H9 (cell line): ENCODE results near the gene LARP4B. TPM values are rescaled to one million over a fixed set of nuclear protein-coding genes. Genes with fewer than 3 reads are reported as not detected.

Experiments used
- DNase-seq: peaks from one replicate; pipeline ENCODE4 v3.0.0-alpha.2; 2017
- H2AFZ ChIP-seq: one replicate; pipeline ENCODE4 v1.6.1; 2013; ENCODE audit warnings: mild to moderate bottlenecking, low read length, control low read depth, moderate library complexity
- H2AK5ac ChIP-seq: 2 replicates; pipeline ENCODE4 v1.6.1; 2013; ENCODE audit warnings: low read length, control low read depth, mixed read lengths; ENCODE audit not compliant: insufficient read length
- H2BK120ac ChIP-seq: one replicate; pipeline ENCODE4 v1.6.1; 2013; ENCODE audit warnings: low read depth, mild to moderate bottlenecking, low read length, control low read depth, inconsistent platforms; ENCODE audit not compliant: poor library complexity, severe bottlenecking
- H2BK12ac ChIP-seq: 2 replicates; pipeline ENCODE4 v1.6.1; 2013; ENCODE audit warnings: low read length, control low read depth, mixed read lengths, low read depth; ENCODE audit not compliant: insufficient read length
- H2BK15ac ChIP-seq: 2 replicates; pipeline ENCODE4 v1.6.1; 2013; ENCODE audit warnings: low read depth, low read length, control low read depth
- H2BK20ac ChIP-seq: one replicate; pipeline ENCODE4 v1.6.1; 2013; ENCODE audit warnings: low read depth, mild to moderate bottlenecking, low read length, control low read depth, inconsistent platforms; ENCODE audit not compliant: poor library complexity, severe bottlenecking
- H2BK5ac ChIP-seq: 2 replicates; pipeline ENCODE4 v1.6.1; 2013; ENCODE audit warnings: low read length, control low read depth, mixed read lengths; ENCODE audit not compliant: insufficient read length
- H3K14ac ChIP-seq: 2 replicates; pipeline ENCODE4 v1.6.1; 2013; ENCODE audit warnings: low read length, control low read depth; ENCODE audit not compliant: insufficient read depth
- H3K18ac ChIP-seq: 2 replicates; pipeline ENCODE4 v1.6.1; 2013; ENCODE audit warnings: low read depth, mild to moderate bottlenecking, mixed read lengths, low read length, control low read depth; ENCODE audit not compliant: insufficient read length
- H3K23ac ChIP-seq: 2 replicates; pipeline ENCODE4 v1.6.1; 2013; ENCODE audit warnings: low read length, control low read depth, mixed read lengths, low read depth; ENCODE audit not compliant: insufficient read length
- H3K23me2 ChIP-seq: 2 replicates; pipeline ENCODE4 v1.6.1; 2013; ENCODE audit warnings: low read depth, mild to moderate bottlenecking, mixed read lengths, low read length, control low read depth; ENCODE audit not compliant: insufficient read length, poor library complexity, severe bottlenecking
- H3K27ac ChIP-seq: 2 replicates; pipeline ENCODE4 v1.5.1; 2013; ENCODE audit warnings: low read length, control low read depth, mixed read lengths, low read depth; ENCODE audit not compliant: insufficient read length
- H3K27me3 ChIP-seq: 2 replicates; pipeline ENCODE4 v1.6.1; 2013; ENCODE audit warnings: low read length, control low read depth, inconsistent platforms; ENCODE audit not compliant: insufficient read depth
- H3K4ac ChIP-seq: 2 replicates; pipeline ENCODE4 v1.6.1; 2013; ENCODE audit warnings: low read depth, mild to moderate bottlenecking, control low read depth, inconsistent platforms, low read length, moderate library complexity
- H3K4me1 ChIP-seq: 2 replicates; pipeline ENCODE4 v1.6.1; 2013; ENCODE audit warnings: low read length, control low read depth, inconsistent platforms; ENCODE audit not compliant: insufficient read depth
- H3K4me2 ChIP-seq: 2 replicates; pipeline ENCODE4 v1.6.1; 2013; ENCODE audit warnings: low read length, control low read depth, mixed read lengths; ENCODE audit not compliant: insufficient read length, insufficient read depth
- H3K56ac ChIP-seq: 2 replicates; pipeline ENCODE4 v1.6.1; 2013; ENCODE audit warnings: low read depth, mild to moderate bottlenecking, mixed read lengths, low read length, control low read depth; ENCODE audit not compliant: insufficient read length
- H3K79me1 ChIP-seq: 2 replicates; pipeline ENCODE4 v1.6.1; 2013; ENCODE audit warnings: low read depth, mild to moderate bottlenecking, moderate library complexity, low read length, control low read depth, inconsistent platforms; ENCODE audit not compliant: insufficient read depth, poor library complexity, severe bottlenecking
- H3K79me2 ChIP-seq: 2 replicates; pipeline ENCODE4 v1.6.1; 2013; ENCODE audit warnings: low read length, control low read depth, inconsistent platforms; ENCODE audit not compliant: insufficient read depth
- H3K9ac ChIP-seq: 2 replicates; pipeline ENCODE4 v1.6.1; 2013; ENCODE audit warnings: low read length, control low read depth, mixed read lengths; ENCODE audit not compliant: insufficient read length; ENCODE audit errors: extremely low read depth
- H3K9me3 ChIP-seq: one replicate; pipeline ENCODE4 v1.6.1; 2013; ENCODE audit warnings: low read depth, low read length, inconsistent platforms; ENCODE audit not compliant: control insufficient read depth
- H3T11ph ChIP-seq: one replicate; pipeline ENCODE4 v1.6.1; 2013; ENCODE audit warnings: mild to moderate bottlenecking, low read length, control low read depth, inconsistent platforms
- H4K20me1 ChIP-seq: one replicate; pipeline ENCODE4 v1.6.1; 2013; ENCODE audit not compliant: control insufficient read depth, insufficient read length, insufficient read depth
- H4K5ac ChIP-seq: 2 replicates; pipeline ENCODE4 v1.6.1; 2013; ENCODE audit warnings: low read depth, mild to moderate bottlenecking, mixed read lengths, low read length, control low read depth; ENCODE audit not compliant: insufficient read length
- H4K8ac ChIP-seq: replicated peaks from 2 replicates; pipeline ENCODE4 v1.6.1; 2013; ENCODE audit warnings: low read length, control low read depth, mixed read lengths, low read depth; ENCODE audit not compliant: insufficient read length
- H4K91ac ChIP-seq: 2 replicates; pipeline ENCODE4 v1.6.1; 2013; ENCODE audit warnings: low read depth, mild to moderate bottlenecking, moderate library complexity, mixed read lengths, low read length, control low read depth; ENCODE audit not compliant: insufficient read length
- H3K27ac Mint-ChIP-seq, 3 experiments: 2 replicates in 2 of 3; 3 replicates in 1 of 3; pipeline ENCODE4 v1.8.0; 2020 to 2021; ENCODE audit warnings: mixed read lengths in 3 of 3, mild to moderate bottlenecking in 1 of 3, moderate library complexity in 1 of 3
- H3K27me3 Mint-ChIP-seq: 2 replicates; pipeline ENCODE4 v1.8.0; 2021; ENCODE audit warnings: low read depth, mild to moderate bottlenecking, moderate library complexity, mixed read lengths
- H3K36me3 Mint-ChIP-seq, 3 experiments: 2 replicates in 2 of 3; 3 replicates in 1 of 3; pipeline ENCODE4 v1.8.0; 2020 to 2021; ENCODE audit warnings: low read depth in 3 of 3, mixed read lengths in 3 of 3; ENCODE audit not compliant: insufficient read depth in 1 of 3
- H3K4me1 Mint-ChIP-seq, 2 experiments: 2 replicates each; pipeline ENCODE4 v1.8.0; 2020; ENCODE audit warnings: mixed read lengths in 2 of 2
- H3K4me3 Mint-ChIP-seq, 2 experiments: 2 replicates in 1 of 2; 3 replicates in 1 of 2; pipeline ENCODE4 v1.8.0; 2020 to 2021; ENCODE audit warnings: mild to moderate bottlenecking in 2 of 2, mixed read lengths in 2 of 2, moderate library complexity in 1 of 2
- H3K9me3 Mint-ChIP-seq, 2 experiments: 2 replicates in 1 of 2; 3 replicates in 1 of 2; pipeline ENCODE4 v1.8.0; 2020; ENCODE audit warnings: mild to moderate bottlenecking in 2 of 2, mixed read lengths in 2 of 2, moderate library complexity in 1 of 2
- whole genome bisulfite sequencing: extraction: QIAGEN DNeasy Blood & Tissue Kit; methylation state at CpG from one replicate; pipeline ENCODE4 v1.1.7; 2013; ENCODE audit warnings: missing lambda C conversion rate, low lambda C conversion rate, mixed read lengths; ENCODE audit not compliant: insufficient read length; ENCODE audit errors: extremely low coverage; 5-methylcytosine and 5-hydroxymethylcytosine counted together
- total RNA-seq: library from RNA; stranded (reverse); gene quantifications from 2 replicates; pipeline ENCODE4 v1.2.1, GENCODE V29; 2021
- TF ChIP-seq, protein P1 (sequence below): fragments of 200-600 bp; sonication (generic); conservative IDR thresholded peaks from 3 replicates; pipeline ENCODE4 v1.8.0; 2021; ENCODE audit warnings: antibody characterized with exemption, mild to moderate bottlenecking

LARP4B gene
- total RNA-seq, 1 experiment from 2014 or later: 88.9 TPM

DNA sequence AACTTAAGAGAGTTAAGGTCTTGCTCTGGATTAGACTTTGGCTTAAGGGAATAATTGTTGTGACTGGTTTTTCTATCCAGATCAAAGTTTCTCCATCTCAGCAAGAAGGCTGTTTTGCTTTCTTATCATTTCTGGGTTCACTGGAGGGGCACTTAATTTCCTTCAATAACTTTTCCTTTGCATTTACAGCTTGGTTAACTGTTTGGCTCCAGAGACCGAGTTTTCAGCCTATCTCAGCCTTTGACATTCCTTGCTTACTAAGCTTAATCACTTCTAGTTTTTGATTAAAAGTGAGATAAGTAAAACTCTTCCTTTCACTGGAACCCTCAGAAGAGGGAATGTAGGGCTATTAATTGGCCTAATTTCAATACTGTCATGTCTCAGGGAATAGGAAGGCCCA lies 76.4 kb downstream of the LARP4B start:
- H3K9ac ChIP-seq: no peak overlapping the region
- H2AFZ ChIP-seq: no peak overlapping the region
- no CpG with 5 or more reads among the region's 1 CpG for WGBS
- no peak overlapping the region for H3K4me3 Mint-ChIP-seq
- peaks cover 4% of the 10 kb centered on the region for H3K79me1 ChIP-seq
- H3K14ac ChIP-seq: no peak overlapping the region
- DNase-seq: no peak
- no peak overlapping the region for H3K23ac ChIP-seq
- H2BK120ac ChIP-seq: no peak overlapping the region
- H3K9me3 Mint-ChIP-seq: peaks cover 14 to 15% of the 10 kb centered on the region in 2 experiments
- no peak overlapping the region for H2AK5ac ChIP-seq
- H3K9me3 ChIP-seq: no peaks in the 10 kb centered on the region
- no peak overlapping the region for H3K4me2 ChIP-seq
- TF ChIP-seq, protein P1, sequence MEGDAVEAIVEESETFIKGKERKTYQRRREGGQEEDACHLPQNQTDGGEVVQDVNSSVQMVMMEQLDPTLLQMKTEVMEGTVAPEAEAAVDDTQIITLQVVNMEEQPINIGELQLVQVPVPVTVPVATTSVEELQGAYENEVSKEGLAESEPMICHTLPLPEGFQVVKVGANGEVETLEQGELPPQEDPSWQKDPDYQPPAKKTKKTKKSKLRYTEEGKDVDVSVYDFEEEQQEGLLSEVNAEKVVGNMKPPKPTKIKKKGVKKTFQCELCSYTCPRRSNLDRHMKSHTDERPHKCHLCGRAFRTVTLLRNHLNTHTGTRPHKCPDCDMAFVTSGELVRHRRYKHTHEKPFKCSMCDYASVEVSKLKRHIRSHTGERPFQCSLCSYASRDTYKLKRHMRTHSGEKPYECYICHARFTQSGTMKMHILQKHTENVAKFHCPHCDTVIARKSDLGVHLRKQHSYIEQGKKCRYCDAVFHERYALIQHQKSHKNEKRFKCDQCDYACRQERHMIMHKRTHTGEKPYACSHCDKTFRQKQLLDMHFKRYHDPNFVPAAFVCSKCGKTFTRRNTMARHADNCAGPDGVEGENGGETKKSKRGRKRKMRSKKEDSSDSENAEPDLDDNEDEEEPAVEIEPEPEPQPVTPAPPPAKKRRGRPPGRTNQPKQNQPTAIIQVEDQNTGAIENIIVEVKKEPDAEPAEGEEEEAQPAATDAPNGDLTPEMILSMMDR: no peak
- no peak overlapping the region for H4K8ac ChIP-seq
- no peaks in the 10 kb centered on the region for H4K20me1 ChIP-seq
- H3K56ac ChIP-seq: no peak overlapping the region
- H3T11ph ChIP-seq: no peak overlapping the region
- no peak overlapping the region for H4K5ac ChIP-seq
- H2BK5ac ChIP-seq: no peak overlapping the region
- H3K27ac Mint-ChIP-seq: no peak overlapping the region
- H2BK20ac ChIP-seq: no peak overlapping the region
- H2BK12ac ChIP-seq: no peak overlapping the region
- H3K27me3 ChIP-seq: no peaks in the 10 kb centered on the region
- H4K91ac ChIP-seq: no peak overlapping the region
- H3K23me2 ChIP-seq: no peaks in the 10 kb centered on the region
- peaks cover 4% of the 10 kb centered on the region; the same call in 1 of the 2 replicates for H3K79me2 ChIP-seq
- peaks cover 50 to 80% (median 53%) of the 10 kb centered on the region in 3 experiments for H3K36me3 Mint-ChIP-seq
- no peak overlapping the region for H3K18ac ChIP-seq
- peaks cover 10 to 15% of the 10 kb centered on the region in 2 experiments for H3K4me1 Mint-ChIP-seq
- no peak overlapping the region for H2BK15ac ChIP-seq
- H3K27me3 Mint-ChIP-seq: no peaks in the 10 kb centered on the region
- H3K4me1 ChIP-seq: no peaks in the 10 kb centered on the region; the same call in 1 of the 2 replicates
- H3K27ac ChIP-seq: no peak overlapping the region
- H3K4ac ChIP-seq: no peak overlapping the region
